Epithelial cell of esophagus (primary cell): ENCODE measurements around the gene CEBPZOS.
"Not testable (repeated sequence)": the region's sequence is repeated elsewhere in the genome, so short reads cannot be mapped to it uniquely, and the experiment has no call there.

Experiments
- DNase-seq: peaks from one replicate; pipeline ENCODE4 v3.0.0; 2010; ENCODE audit warnings: low read depth
- H3K4me3 ChIP-seq: 2 replicates; pipeline ENCODE4 v1.5.1; 2011; ENCODE audit warnings: mild to moderate bottlenecking, low read length, control low read depth
- TF ChIP-seq, protein P1 (sequence below): IDR thresholded peaks from 2 replicates; pipeline ENCODE4 v1.5.1; 2011; ENCODE audit warnings: low read depth, mild to moderate bottlenecking, low read length, control low read depth, inconsistent platforms; ENCODE audit not compliant: insufficient read depth; ENCODE audit errors: missing control alignments

Gene CEBPZOS

GRCh38 chr2:37224063-37224462 is 27.8 kb downstream of the CEBPZOS start:
- DNase-seq, result peak; percentile 4
- TF ChIP-seq, protein P1, sequence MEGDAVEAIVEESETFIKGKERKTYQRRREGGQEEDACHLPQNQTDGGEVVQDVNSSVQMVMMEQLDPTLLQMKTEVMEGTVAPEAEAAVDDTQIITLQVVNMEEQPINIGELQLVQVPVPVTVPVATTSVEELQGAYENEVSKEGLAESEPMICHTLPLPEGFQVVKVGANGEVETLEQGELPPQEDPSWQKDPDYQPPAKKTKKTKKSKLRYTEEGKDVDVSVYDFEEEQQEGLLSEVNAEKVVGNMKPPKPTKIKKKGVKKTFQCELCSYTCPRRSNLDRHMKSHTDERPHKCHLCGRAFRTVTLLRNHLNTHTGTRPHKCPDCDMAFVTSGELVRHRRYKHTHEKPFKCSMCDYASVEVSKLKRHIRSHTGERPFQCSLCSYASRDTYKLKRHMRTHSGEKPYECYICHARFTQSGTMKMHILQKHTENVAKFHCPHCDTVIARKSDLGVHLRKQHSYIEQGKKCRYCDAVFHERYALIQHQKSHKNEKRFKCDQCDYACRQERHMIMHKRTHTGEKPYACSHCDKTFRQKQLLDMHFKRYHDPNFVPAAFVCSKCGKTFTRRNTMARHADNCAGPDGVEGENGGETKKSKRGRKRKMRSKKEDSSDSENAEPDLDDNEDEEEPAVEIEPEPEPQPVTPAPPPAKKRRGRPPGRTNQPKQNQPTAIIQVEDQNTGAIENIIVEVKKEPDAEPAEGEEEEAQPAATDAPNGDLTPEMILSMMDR, result no peak
- H3K4me3 ChIP-seq, result no peak overlapping the region

GRCh38 chr2:37225129-37225528 is 28.8 kb downstream of the CEBPZOS start:
- H3K4me3 ChIP-seq, DNase-seq: not testable (repeated sequence)

DNA sequence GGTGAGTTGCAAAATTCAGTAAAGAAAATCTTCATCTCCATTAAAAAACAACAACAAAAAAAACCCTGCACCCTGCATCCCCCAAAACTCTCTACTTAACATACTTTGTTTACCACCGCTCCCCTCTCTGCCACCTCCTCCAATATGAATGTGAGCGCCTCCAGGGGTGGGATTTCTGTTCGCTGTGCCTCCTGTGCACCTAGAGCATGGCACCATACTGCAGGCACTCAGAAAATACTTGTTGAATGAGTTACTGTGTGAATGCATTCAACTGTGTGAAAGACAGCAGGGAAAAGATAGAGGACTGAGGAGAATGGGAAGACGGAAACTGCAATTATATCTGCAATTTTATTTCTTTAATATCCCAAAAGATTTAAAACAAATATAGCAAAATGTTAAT is 30.6 kb downstream of the CEBPZOS start:
- TF ChIP-seq, protein P1, result no peak
- no peak overlapping the region for H3K4me3 ChIP-seq
- DNase-seq, result no peak

GRCh38 chr2:37228788-37229187 is 32.5 kb downstream of the CEBPZOS start:
- DNase-seq, result no peak
- H3K4me3 ChIP-seq, result no peak overlapping the region
- TF ChIP-seq, protein P1, result no peak

DNA sequence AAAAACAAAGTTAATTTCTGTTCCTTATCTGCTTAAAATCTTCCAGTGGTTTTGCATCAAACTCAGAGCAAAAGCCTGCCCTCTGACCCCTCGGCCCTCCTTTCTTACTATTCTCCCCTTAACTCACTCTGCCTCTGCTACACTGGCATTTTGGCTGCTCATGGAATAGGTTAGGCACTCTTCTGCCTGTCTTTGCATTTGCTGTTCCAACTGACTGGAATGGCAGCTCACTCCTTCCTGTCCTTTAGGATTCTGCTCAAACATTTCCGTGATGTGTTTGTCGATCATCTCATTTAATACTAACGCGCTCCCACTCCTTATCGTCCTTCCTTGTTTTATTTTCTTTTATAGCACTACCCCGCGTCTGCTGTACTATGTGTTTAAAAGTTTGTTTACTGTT is 34.3 kb downstream of the CEBPZOS start:
- TF ChIP-seq, protein P1, result no peak
- peak; percentile 15 for DNase-seq
- H3K4me3 ChIP-seq, result peak overlapping the region; percentile 99

- peak; percentile 98 for DNase-seq
- TF ChIP-seq, protein P1, result no peak
Observed at GRCh38 chr2:37231241-37232130, 35.2 kb downstream of the CEBPZOS start, which contains the start of the genes CEBPZ and NDUFAF7. CEBPZ (minus strand) TSS chr2:37231596; CDS start chr2:37231567, 29 bp downstream. NDUFAF7 (plus strand) TSS chr2:37231658; CDS start chr2:37231706, 48 bp downstream.

DNA sequence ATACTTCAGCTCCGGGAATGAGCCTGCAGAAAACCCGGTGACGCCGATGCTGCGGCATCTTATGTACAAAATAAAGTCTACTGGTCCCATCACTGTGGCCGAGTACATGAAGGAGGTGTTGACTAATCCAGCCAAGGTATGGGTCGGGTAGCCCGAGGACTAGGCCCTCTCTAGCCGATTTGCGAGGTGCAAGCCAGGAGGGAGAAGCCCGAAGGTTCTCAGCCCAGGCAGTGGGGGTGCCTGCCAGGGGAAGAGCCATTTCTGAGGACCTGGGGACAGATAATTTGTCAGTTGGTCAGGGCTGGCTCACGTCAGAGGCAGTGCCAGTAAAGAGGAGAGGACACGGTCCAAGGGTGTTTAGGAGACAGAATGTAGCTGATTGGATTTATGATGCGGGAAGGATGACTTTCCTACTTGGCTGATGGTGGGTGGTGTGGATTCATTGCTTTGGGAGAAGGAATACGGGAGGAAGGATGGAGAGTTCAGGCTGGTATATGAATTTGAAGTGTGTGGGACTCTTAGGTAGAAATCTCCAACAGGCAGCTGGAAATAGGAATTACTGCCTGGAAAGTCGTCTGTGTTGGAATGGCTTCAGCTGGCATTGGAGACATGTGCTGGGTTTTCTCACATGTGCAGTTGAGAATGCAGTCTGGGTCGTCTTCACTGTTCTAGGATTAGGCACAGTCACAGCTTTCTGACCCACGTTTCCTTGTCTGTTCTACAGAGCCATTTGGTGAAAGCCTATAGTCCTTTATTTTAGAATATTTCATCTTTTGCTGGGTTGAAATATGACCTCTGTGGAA is 36.0 kb downstream of the CEBPZOS start:
- TF ChIP-seq, protein P1, result no peak
- peak; percentile 44 for DNase-seq
- peak overlapping the region; percentile 99 for H3K4me3 ChIP-seq

More at GRCh38 chr2:37231241-37232130, 35.2 kb downstream of the CEBPZOS start, which contains the start of the genes CEBPZ and NDUFAF7:
- peak within 1 kb of the TSS; percentile 99 for H3K4me3 ChIP-seq
